Ovary (tissue), 9 donors: ENCODE data around the gene SIPA1L3. TPM values are rescaled to one million over a fixed set of nuclear protein-coding genes. Genes with fewer than 3 reads are reported as not detected.

Experiments used
- DNase-seq, 5 donors: peaks; one replicate each; pipeline ENCODE4 v3.0.0-alpha.2; 2019 to 2020
- H3K27ac ChIP-seq, 2 donors: fragments of 200-600 bp; one replicate each; pipeline versions ENCODE4 v1.5.1 to v1.8.0; 2019 to 2022
- H3K27me3 ChIP-seq: fragments of 200-600 bp; one replicate; pipeline ENCODE4 v1.8.0; 2022
- H3K36me3 ChIP-seq: fragments of 200-600 bp; sonication (generic); one replicate; pipeline ENCODE4 v1.5.1; 2019
- H3K4me1 ChIP-seq: one replicate; pipeline ENCODE4 v1.8.1; 2013; ENCODE audit warnings: mild to moderate bottlenecking, moderate library complexity; ENCODE audit not compliant: insufficient read depth
- H3K4me3 ChIP-seq: fragments of 200-600 bp; sonication (generic); one replicate; pipeline ENCODE4 v1.5.1; 2017
- H3K9me3 ChIP-seq, 2 donors: fragments of 200-600 bp in 1 of 2; sonication (generic) in 1 of 2; one replicate each; pipeline versions ENCODE4 v1.5.1 to v1.8.1; 2013 to 2019; ENCODE audit warnings: mild to moderate bottlenecking in 1 of 2, moderate library complexity in 1 of 2
- EP300 ChIP-seq: sonication (generic); formaldehyde crosslinking; IDR thresholded peaks from one replicate; pipeline ENCODE4 v1.6.1; 2017; ENCODE audit warnings: antibody characterized with exemption
- POLR2A ChIP-seq: fragments of 450-650 bp; IDR thresholded peaks from one replicate; pipeline ENCODE4 v1.6.1; 2017; ENCODE audit warnings: antibody characterized with exemption, mild to moderate bottlenecking, moderate library complexity
- WGBS, 3 donors: extraction: QIAGEN DNeasy Blood & Tissue Kit in 1 of 3; methylation state at CpG; one replicate each; pipeline versions ENCODE4 v1.1.5 to v1.1.7; 2013 to 2017; 5-methylcytosine and 5-hydroxymethylcytosine counted together
- intact Hi-C, 4 donors: fragments of 100-400 bp; cut with DNase I; formaldehyde crosslinking; loops; one replicate each; pipeline versions ENCODE4 v1.11.0 to v1.15.1; 2022 to 2023
- polyA plus RNA-seq, 2 donors: library from polyadenylated mRNA; stranded (reverse); fragments of 200-250 nt in 1 of 2; fragments of 350-450 nt in 1 of 2; fragmentation: Illumina TruSeq in 1 of 2; extraction: RNeasy Lipid Tissue Mini Kit (QIAGEN cat#74804) in 1 of 2; gene quantifications; one replicate each; pipeline ENCODE4 v1.2.3, GENCODE V29; 2013 to 2014
- total RNA-seq, 7 donors: library from RNA; depleted of rRNA in 2 of 7; stranded (reverse); fragments of >200 nt in 2 of 7; fragmentation: NEBNext Ultra II Directional in 3 of 7; extraction: Animal tissue kit (Norgen Biotek cat#: 25700) in 3 of 7; gene quantifications; one replicate each; pipeline versions ENCODE4 v1.1.0 to v1.2.4, GENCODE V29; 2016 to 2023
- TF ChIP-seq, protein P1 (sequence below), 3 donors: fragments of 450-650 bp in 2 of 3; fragments of 200-600 bp in 1 of 3; IDR thresholded peaks; one replicate each; pipeline versions ENCODE4 v1.5.1 to v1.8.0; 2016 to 2022; ENCODE audit warnings: antibody characterized with exemption in 3 of 3, mild to moderate bottlenecking in 1 of 3
- donor health status: DM: no; HTN: no; CAD: no; lungs with moderate emphysema.
- donor health status: DM: no; HTN: no; CAD: no.
- donor health status: Bipolar disorder and iron deficiency.
- donor health status: DM: yes; HTN: yes; CAD: no.
- donor health status: DM: no; HTN: no; CAD: no.
- donor health status: DM: yes; HTN: yes; CAD: no.

Gene SIPA1L3
- total and polyA plus RNA-seq, 9 donors = 4.5 to 27.9 (median 18.2) TPM

GRCh38 chr19:37991176-37991835 lies 84.3 kb downstream of the SIPA1L3 start:
- WGBS, 3 donors = 83 to 94% (median 90%) methylated on average over 10 of the region's 10 CpGs
- H3K9me3 ChIP-seq = no peaks in the 10 kb centered on the region
- no peak overlapping the region for H3K4me3 ChIP-seq
- no peaks in the 10 kb centered on the region for H3K4me1 ChIP-seq
- H3K36me3 ChIP-seq = no peaks in the 10 kb centered on the region
- H3K27me3 ChIP-seq = no peaks in the 10 kb centered on the region
- TF ChIP-seq POLR2A (no peak), EP300 (no peak)
- TF ChIP-seq, protein P1, sequence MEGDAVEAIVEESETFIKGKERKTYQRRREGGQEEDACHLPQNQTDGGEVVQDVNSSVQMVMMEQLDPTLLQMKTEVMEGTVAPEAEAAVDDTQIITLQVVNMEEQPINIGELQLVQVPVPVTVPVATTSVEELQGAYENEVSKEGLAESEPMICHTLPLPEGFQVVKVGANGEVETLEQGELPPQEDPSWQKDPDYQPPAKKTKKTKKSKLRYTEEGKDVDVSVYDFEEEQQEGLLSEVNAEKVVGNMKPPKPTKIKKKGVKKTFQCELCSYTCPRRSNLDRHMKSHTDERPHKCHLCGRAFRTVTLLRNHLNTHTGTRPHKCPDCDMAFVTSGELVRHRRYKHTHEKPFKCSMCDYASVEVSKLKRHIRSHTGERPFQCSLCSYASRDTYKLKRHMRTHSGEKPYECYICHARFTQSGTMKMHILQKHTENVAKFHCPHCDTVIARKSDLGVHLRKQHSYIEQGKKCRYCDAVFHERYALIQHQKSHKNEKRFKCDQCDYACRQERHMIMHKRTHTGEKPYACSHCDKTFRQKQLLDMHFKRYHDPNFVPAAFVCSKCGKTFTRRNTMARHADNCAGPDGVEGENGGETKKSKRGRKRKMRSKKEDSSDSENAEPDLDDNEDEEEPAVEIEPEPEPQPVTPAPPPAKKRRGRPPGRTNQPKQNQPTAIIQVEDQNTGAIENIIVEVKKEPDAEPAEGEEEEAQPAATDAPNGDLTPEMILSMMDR (IDR thresholded peaks at IDR 0.05) = no peak
- intact Hi-C loops = no loop called here
- H3K27ac ChIP-seq = no peak overlapping the region
- no peak for DNase-seq

DNA sequence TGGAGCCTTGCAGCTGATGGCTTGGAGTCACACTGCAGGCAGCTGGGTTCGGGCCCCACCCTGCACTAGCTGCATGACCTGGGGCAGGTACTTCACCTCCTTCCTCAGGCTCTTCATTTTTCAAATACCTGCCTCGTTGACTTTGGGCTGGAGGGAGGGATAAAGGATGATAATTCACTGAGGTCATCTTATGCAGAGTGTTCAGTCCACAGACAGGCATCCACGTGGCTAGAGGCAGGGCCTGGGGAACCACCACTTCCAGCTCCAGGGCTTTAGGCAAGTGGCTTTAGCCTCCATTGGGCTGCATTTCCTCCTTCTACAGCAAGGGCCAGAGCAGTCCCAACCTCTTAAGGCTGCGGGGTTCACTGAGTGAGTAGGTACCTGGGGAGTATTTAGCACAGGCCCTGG lies 84.8 kb downstream of the SIPA1L3 start:
- no peak overlapping the region for H3K27ac ChIP-seq
- no peaks in the 10 kb centered on the region for H3K9me3 ChIP-seq
- no peaks in the 10 kb centered on the region for H3K27me3 ChIP-seq
- WGBS, 3 donors = 69 to 75% (median 72%) methylated on average over 4 of the region's 4 CpGs
- no peak for DNase-seq
- intact Hi-C loops = no loop called here
- TF ChIP-seq EP300 (no peak), POLR2A (no peak)
- TF ChIP-seq, protein P1 (IDR thresholded peaks at IDR 0.05) = no peak
- no peaks in the 10 kb centered on the region for H3K4me1 ChIP-seq
- H3K36me3 ChIP-seq = no peaks in the 10 kb centered on the region
- no peak overlapping the region for H3K4me3 ChIP-seq

DNA sequence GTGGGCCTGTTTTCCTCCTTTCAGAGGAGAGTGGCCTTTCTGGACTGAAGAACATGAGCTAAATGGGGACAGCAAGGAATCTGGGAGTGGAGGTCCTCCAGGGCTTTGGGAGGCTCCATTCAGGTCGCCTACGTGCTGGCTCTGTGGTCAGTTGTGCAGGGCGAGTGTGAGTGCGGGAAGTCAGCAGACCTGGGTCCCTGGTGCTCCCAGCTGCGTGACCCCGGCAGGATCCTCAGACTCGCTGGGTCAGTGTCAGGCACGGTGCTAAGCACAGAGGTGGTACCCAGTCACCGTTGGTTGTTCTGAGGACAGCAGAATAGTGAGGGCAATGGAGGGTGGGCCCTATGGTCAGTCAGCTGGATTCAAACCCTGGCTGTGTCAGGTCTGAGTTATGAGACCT lies 85.8 kb downstream of the SIPA1L3 start:
- WGBS, 3 donors = 89 to 96% (median 90%) methylated on average over 9 of the region's 9 CpGs

DNA sequence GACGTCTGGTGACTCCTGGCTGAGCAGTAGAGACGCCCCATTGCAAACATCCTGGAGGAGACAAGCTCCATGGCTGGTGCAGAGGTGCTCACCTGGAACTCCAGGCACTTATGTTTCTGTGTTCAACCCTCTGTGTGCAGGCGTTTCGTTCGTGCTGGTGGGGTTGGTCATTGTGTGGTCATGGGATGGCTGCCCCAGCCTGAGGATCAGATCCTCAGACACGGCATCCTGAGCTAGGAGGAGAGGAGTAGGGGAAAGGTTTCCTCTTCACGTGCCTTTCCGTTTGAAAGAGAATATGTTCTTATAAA lies 87.8 kb downstream of the SIPA1L3 start:
- intact Hi-C loops = no loop called here
- no peaks in the 10 kb centered on the region for H3K36me3 ChIP-seq
- no peak overlapping the region for H3K27ac ChIP-seq
- 87 to 89% (median 88%) methylated on average over 8 of the region's 8 CpGs for WGBS, 3 donors
- no peaks in the 10 kb centered on the region for H3K27me3 ChIP-seq
- H3K4me3 ChIP-seq = no peak overlapping the region
- no peak for DNase-seq
- no peaks in the 10 kb centered on the region for H3K9me3 ChIP-seq
- TF ChIP-seq, protein P1 (IDR thresholded peaks at IDR 0.05) = no peak
- no peak for TF ChIP-seq EP300
- no peak for TF ChIP-seq POLR2A
- H3K4me1 ChIP-seq = peaks cover 1% of the 10 kb centered on the region

More for the DNA sequence above, 85.8 kb downstream of the SIPA1L3 start:
- TF ChIP-seq, protein P1 (IDR thresholded peaks at IDR 0.05) = no peak
- TF ChIP-seq POLR2A (no peak), EP300 (no peak)
- H3K27ac ChIP-seq = no peak overlapping the region
- no peaks in the 10 kb centered on the region for H3K27me3 ChIP-seq
- intact Hi-C loops = no loop called here
- H3K36me3 ChIP-seq = no peaks in the 10 kb centered on the region
- H3K4me3 ChIP-seq = no peak overlapping the region
- H3K4me1 ChIP-seq = no peaks in the 10 kb centered on the region
- no peaks in the 10 kb centered on the region for H3K9me3 ChIP-seq
- DNase-seq = no peak
